HUES64 (cell line): ENCODE data around the gene OR11A1.

Experiments
- H3K27ac ChIP-seq: 2 replicates; pipeline ENCODE4 v1.7.0; 2013; ENCODE audit warnings: low read depth, low read length, inconsistent platforms
- H3K27me3 ChIP-seq: 2 replicates; pipeline ENCODE4 v1.6.1; 2013; ENCODE audit warnings: mild to moderate bottlenecking, low read length; ENCODE audit not compliant: insufficient read depth
- H3K36me3 ChIP-seq: 2 replicates; pipeline ENCODE4 v1.6.1; 2013; ENCODE audit warnings: mild to moderate bottlenecking, low read length; ENCODE audit not compliant: insufficient read depth
- H3K4me1 ChIP-seq: 2 replicates; pipeline ENCODE4 v1.6.1; 2013; ENCODE audit warnings: mild to moderate bottlenecking, low read length, moderate library complexity; ENCODE audit not compliant: insufficient read depth
- H3K4me3 ChIP-seq: 2 replicates; pipeline ENCODE4 v1.5.1; 2013; ENCODE audit warnings: mild to moderate bottlenecking, low read length, moderate library complexity
- H3K9ac ChIP-seq: 2 replicates; pipeline ENCODE4 v1.6.1; 2013; ENCODE audit warnings: mild to moderate bottlenecking, low read depth, low read length
- H3K9me3 ChIP-seq: 2 replicates; pipeline ENCODE4 v1.6.1; 2013; ENCODE audit warnings: low read depth, low read length; ENCODE audit not compliant: insufficient read depth
- WGBS: fragments of 150-250, 120-280 bp; methylation state at CpG from one replicate; pipeline ENCODE4 v1.1.7; 2013; ENCODE audit warnings: missing lambda C conversion rate; 5-methylcytosine and 5-hydroxymethylcytosine counted together

Gene OR11A1

GRCh38 chr6:29494131-29494530 lies 37.3 kb upstream of the OR11A1 start:
- Histone ChIP-seq H3K9me3 (no peaks in the 10 kb centered on the region), H3K4me3 (no peak overlapping the region), H3K27ac (no peak overlapping the region), H3K4me1 (no peaks in the 10 kb centered on the region), H3K27me3 (no peaks in the 10 kb centered on the region), H3K9ac (no peak overlapping the region), H3K36me3 (no peaks in the 10 kb centered on the region)
- WGBS, result 85% methylated on average over 2 of the region's 2 CpGs

GRCh38 chr6:29493261-29493660 lies 36.4 kb upstream of the OR11A1 start:
- Histone ChIP-seq H3K27me3 (no peaks in the 10 kb centered on the region), H3K4me3 (no peak overlapping the region), H3K9ac (no peak overlapping the region), H3K36me3 (no peaks in the 10 kb centered on the region), H3K9me3 (no peaks in the 10 kb centered on the region), H3K27ac (no peak overlapping the region), H3K4me1 (no peaks in the 10 kb centered on the region)
- whole genome bisulfite sequencing, result 96% methylated on average over 2 of the region's 2 CpGs

- Histone ChIP-seq H3K36me3 (no peaks in the 10 kb centered on the region), H3K9me3 (no peaks in the 10 kb centered on the region), H3K27me3 (no peaks in the 10 kb centered on the region), H3K9ac (no peak overlapping the region), H3K4me3 (no peak overlapping the region), H3K4me1 (no peaks in the 10 kb centered on the region), H3K27ac (no peak overlapping the region)
- 82% methylated on average over 4 of the region's 4 CpGs for WGBS
Observed at GRCh38 chr6:29491574-29491973, 34.7 kb upstream of the OR11A1 start.

- Histone ChIP-seq H3K9ac (no peak overlapping the region), H3K4me3 (no peak overlapping the region), H3K27ac (no peak overlapping the region), H3K9me3 (no peaks in the 10 kb centered on the region), H3K27me3 (no peaks in the 10 kb centered on the region), H3K36me3 (no peaks in the 10 kb centered on the region), H3K4me1 (no peaks in the 10 kb centered on the region)
- 93% methylated on average over 2 of the region's 2 CpGs for WGBS
Observed at GRCh38 chr6:29490552-29490951, 33.7 kb upstream of the OR11A1 start.

DNA sequence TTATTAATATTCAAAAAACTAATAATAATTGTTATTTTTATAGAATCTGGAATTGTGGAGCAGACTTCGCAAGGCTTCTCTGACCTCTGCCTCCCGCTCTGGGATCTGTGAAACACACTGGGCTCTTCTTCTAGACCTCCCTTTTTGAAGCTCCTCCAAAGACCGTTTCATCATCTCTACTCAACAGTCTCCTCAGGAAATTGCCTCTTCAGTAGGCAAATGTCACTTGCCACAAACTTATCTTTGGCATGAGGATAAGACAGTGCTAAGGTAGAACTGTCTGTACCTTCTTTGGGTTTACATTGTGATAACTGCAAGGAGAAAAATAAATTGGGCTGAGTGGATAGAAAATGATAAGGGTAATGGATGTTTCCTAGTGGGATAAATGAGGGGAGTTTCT lies 33.2 kb upstream of the OR11A1 start:
- H3K9ac ChIP-seq, result no peak overlapping the region
- H3K4me3 ChIP-seq, result no peak overlapping the region
- H3K27ac ChIP-seq, result no peak overlapping the region
- 96% methylated on average over 3 of the region's 3 CpGs for WGBS
- no peaks in the 10 kb centered on the region for H3K36me3 ChIP-seq
- no peaks in the 10 kb centered on the region for H3K4me1 ChIP-seq
- no peaks in the 10 kb centered on the region for H3K27me3 ChIP-seq
- no peaks in the 10 kb centered on the region for H3K9me3 ChIP-seq

- no peak overlapping the region for H3K4me3 ChIP-seq
Observed at GRCh38 chr6:29489286-29489685, 32.4 kb upstream of the OR11A1 start.

GRCh38 chr6:29488874-29489273 lies 32.0 kb upstream of the OR11A1 start:
- no peak overlapping the region for H3K27ac ChIP-seq
- H3K9me3 ChIP-seq, result no peaks in the 10 kb centered on the region
- H3K27me3 ChIP-seq, result no peaks in the 10 kb centered on the region
- H3K4me3 ChIP-seq, result no peak overlapping the region
- H3K36me3 ChIP-seq, result no peaks in the 10 kb centered on the region
- H3K9ac ChIP-seq, result no peak overlapping the region
- no peaks in the 10 kb centered on the region for H3K4me1 ChIP-seq

More at GRCh38 chr6:29489286-29489685, 32.4 kb upstream of the OR11A1 start:
- 96% methylated on average over 5 of the region's 8 CpGs for WGBS
- Histone ChIP-seq H3K9me3 (no peaks in the 10 kb centered on the region), H3K27ac (no peak overlapping the region), H3K27me3 (no peaks in the 10 kb centered on the region), H3K4me1 (no peaks in the 10 kb centered on the region), H3K9ac (no peak overlapping the region), H3K36me3 (no peaks in the 10 kb centered on the region)

DNA sequence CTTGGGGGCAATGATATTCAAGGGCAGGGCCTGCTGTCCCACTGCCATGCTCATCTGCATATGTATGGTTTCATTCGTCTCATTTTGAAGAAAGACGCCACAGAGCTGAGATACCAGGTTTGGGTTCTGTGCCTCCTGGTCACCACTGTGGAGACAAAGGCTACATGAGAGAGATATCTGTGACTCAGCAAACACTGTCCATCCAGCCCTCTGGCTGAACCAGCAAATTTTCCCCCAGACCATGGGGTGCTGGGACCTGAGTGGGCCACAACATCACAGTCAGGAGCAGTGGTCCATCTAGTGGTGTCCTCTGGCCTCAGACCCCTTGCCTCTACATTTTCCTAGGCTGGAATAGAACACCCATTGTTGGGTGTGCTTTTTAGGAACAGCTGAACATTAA lies 30.8 kb upstream of the OR11A1 start, which contains the start of gene MAS1L:
Gene MAS1L (minus strand): TSS at position 297 of the 400 bp plus-strand sequence. CDS start 54 bp downstream, at position 243.
- Histone ChIP-seq H3K27me3 (no peaks in the 10 kb centered on the region), H3K36me3 (no peaks in the 10 kb centered on the region), H3K4me1 (no peaks in the 10 kb centered on the region), H3K4me3 (no peak within 1 kb of the TSS), H3K9ac (no peak within 1 kb of the TSS), H3K27ac (no peak within 1 kb of the TSS), H3K9me3 (no peaks in the 10 kb centered on the region)
- 93% methylated on average over 2 of the region's 2 CpGs for WGBS

DNA sequence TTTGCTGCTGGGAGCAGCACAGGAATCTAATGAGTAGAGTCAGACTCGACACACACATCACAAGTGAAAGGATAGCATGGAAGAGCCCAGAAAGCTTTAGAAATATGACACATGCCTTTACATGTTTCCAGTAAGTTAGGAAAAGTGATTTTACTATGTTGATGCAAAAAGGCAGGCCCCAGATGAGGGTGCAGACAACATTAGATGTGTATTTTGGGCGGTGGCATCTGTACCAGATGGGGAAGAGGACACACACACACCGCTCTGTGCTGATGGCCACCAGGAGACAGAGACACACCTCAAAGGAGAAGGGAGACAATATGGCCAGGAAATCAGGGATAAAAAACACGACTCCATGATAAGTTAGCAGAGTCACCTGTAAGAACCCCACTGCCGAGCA lies 30.3 kb upstream of the OR11A1 start:
- Histone ChIP-seq H3K36me3 (no peaks in the 10 kb centered on the region), H3K9ac (no peak overlapping the region), H3K27ac (no peak overlapping the region), H3K9me3 (no peaks in the 10 kb centered on the region), H3K4me3 (no peak overlapping the region), H3K27me3 (no peaks in the 10 kb centered on the region), H3K4me1 (no peaks in the 10 kb centered on the region)
- 94% methylated on average over 5 of the region's 5 CpGs for WGBS

- Histone ChIP-seq H3K4me3 (no peak overlapping the region), H3K9ac (no peak overlapping the region), H3K9me3 (no peaks in the 10 kb centered on the region), H3K27ac (no peak overlapping the region), H3K27me3 (no peaks in the 10 kb centered on the region), H3K4me1 (no peaks in the 10 kb centered on the region), H3K36me3 (no peaks in the 10 kb centered on the region)
- WGBS, result 89% methylated on average over 4 of the region's 4 CpGs
Observed at GRCh38 chr6:29486577-29486976, 29.7 kb upstream of the OR11A1 start.

DNA sequence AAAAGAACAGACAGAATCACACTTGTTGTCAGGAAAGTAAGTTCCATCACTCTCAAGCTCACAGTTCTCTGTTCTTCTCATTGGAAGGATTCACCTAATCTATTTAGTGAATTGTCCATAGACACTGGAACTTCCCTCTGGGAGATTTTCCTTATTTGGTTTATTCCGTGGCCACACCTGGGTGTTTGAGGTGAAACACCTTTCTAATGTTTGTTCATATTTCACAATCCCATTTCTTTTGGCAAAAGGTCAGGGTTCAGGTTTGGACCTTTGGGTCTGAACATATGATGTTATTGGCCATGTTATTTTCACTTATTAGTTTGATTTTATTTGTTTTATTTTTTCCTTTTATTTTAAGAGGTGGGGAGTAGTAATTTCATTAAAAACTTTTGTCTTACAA lies 26.9 kb upstream of the OR11A1 start:
- Histone ChIP-seq H3K9ac (no peak overlapping the region), H3K27ac (no peak overlapping the region), H3K4me1 (no peaks in the 10 kb centered on the region), H3K36me3 (no peaks in the 10 kb centered on the region), H3K4me3 (no peak overlapping the region), H3K27me3 (no peaks in the 10 kb centered on the region), H3K9me3 (no peaks in the 10 kb centered on the region)
- WGBS, result 80% methylated on average over 1 of the region's 1 CpG

DNA sequence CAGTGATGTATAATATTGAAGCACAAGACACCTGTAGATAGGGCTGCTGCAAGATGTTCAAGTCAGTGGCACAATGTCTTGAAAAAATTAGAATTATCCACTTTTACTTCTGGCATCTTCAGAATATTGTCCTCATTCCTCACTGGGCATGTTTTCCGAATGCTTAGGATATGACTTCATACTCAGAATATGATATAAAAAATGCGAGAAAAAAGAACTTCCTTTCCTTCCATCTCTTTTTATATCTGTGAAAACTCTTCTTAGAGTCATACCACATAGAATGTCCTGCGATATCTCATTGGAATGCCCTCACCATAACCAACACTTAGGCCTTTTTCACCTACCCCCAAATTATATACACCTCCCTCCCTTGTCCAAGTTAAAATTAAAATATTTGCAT lies 26.3 kb upstream of the OR11A1 start:
- no peaks in the 10 kb centered on the region for H3K4me1 ChIP-seq
- no peaks in the 10 kb centered on the region for H3K36me3 ChIP-seq
- no peak overlapping the region for H3K27ac ChIP-seq
- no peaks in the 10 kb centered on the region for H3K9me3 ChIP-seq
- no peak overlapping the region for H3K4me3 ChIP-seq
- H3K27me3 ChIP-seq, result no peaks in the 10 kb centered on the region
- H3K9ac ChIP-seq, result no peak overlapping the region
- WGBS, result 91% methylated on average over 2 of the region's 3 CpGs
